Measurements from ENCODE around the gene A2ML1.

Gene A2ML1

GRCh38 chr12:8871068-8871467 is 48.6 kb downstream of the A2ML1 start:
- H3K36me3 ChIP-seq (ENCODE audit: low read depth), result no peaks in the 10 kb centered on the region
- no peak for DNase-seq (ENCODE audit: low spot score)
- no peak for ATAC-seq (ENCODE audit: low read depth)
- no peak overlapping the region for H3K4me3 ChIP-seq (ENCODE audit: severe bottlenecking)
- TF ChIP-seq, protein P1, sequence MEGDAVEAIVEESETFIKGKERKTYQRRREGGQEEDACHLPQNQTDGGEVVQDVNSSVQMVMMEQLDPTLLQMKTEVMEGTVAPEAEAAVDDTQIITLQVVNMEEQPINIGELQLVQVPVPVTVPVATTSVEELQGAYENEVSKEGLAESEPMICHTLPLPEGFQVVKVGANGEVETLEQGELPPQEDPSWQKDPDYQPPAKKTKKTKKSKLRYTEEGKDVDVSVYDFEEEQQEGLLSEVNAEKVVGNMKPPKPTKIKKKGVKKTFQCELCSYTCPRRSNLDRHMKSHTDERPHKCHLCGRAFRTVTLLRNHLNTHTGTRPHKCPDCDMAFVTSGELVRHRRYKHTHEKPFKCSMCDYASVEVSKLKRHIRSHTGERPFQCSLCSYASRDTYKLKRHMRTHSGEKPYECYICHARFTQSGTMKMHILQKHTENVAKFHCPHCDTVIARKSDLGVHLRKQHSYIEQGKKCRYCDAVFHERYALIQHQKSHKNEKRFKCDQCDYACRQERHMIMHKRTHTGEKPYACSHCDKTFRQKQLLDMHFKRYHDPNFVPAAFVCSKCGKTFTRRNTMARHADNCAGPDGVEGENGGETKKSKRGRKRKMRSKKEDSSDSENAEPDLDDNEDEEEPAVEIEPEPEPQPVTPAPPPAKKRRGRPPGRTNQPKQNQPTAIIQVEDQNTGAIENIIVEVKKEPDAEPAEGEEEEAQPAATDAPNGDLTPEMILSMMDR (IDR thresholded peaks at IDR 0.05; ENCODE audit: poor library complexity, severe bottlenecking), result no peak
- no peaks in the 10 kb centered on the region for H3K4me1 ChIP-seq (ENCODE audit: insufficient read depth, poor library complexity, severe bottlenecking)
- no peaks in the 10 kb centered on the region for H3K27me3 ChIP-seq (ENCODE audit: insufficient read depth, poor library complexity, severe bottlenecking)
- no peaks in the 10 kb centered on the region for H3K9me3 ChIP-seq (ENCODE audit: severe bottlenecking)
- H3K27ac ChIP-seq (ENCODE audit: poor library complexity, severe bottlenecking), result no peak overlapping the region

- Histone ChIP-seq H3K27me3 (ENCODE audit: insufficient read depth, poor library complexity, severe bottlenecking) (no peaks in the 10 kb centered on the region), H3K4me1 (ENCODE audit: insufficient read depth, poor library complexity, severe bottlenecking) (no peaks in the 10 kb centered on the region), H3K27ac (ENCODE audit: poor library complexity, severe bottlenecking) (no peak overlapping the region), H3K36me3 (ENCODE audit: low read depth) (no peaks in the 10 kb centered on the region), H3K4me3 (ENCODE audit: severe bottlenecking) (no peak overlapping the region), H3K9me3 (ENCODE audit: severe bottlenecking) (no peaks in the 10 kb centered on the region)
- TF ChIP-seq, protein P1 (IDR thresholded peaks at IDR 0.05; ENCODE audit: poor library complexity, severe bottlenecking), result no peak
- DNase-seq (ENCODE audit: low spot score), result no peak
- no peak for ATAC-seq (ENCODE audit: low read depth)
These were observed 54.5 kb downstream of the A2ML1 start for GRCh38 chr12:8876887-8877286.

DNA sequence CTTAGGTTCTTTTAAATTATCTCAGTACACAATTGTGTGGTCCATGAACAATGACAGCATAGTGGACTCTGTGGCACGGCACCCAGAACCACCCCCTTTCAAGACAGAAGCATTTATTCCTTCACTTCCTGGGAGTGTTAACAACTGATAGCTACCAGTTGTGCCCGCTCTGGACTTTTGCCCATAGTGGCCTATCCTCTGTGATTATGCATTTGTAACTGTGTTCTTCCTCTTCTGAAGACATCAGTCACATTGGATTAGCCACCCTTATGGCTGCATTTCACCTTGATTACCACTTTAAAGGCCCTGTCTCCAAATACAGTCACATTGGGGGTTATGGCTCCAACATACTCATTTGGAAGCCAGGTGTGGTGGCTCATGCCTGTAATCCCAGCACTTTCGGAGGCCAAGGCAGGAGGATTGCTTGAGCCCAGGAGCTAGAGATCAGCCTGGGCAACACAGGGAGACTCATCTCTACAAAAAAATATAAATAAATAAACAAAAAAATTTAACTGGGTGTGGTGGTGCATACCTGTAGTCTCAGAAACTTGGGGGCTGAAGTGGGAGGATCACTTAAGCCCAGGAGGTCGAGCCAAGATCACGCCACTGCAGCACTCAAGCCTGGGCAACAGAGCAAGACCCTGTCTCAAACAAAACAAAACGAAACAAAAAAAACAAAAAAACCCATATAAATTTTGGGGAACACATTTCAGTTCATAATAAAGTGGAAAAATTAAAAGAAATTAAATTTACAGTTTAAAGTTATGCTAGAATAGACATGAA is 64.3 kb downstream of the A2ML1 start:
- DNase-seq (ENCODE audit: low spot score) (no peak), ATAC-seq (ENCODE audit: low read depth) (no peak)
- H3K27me3 ChIP-seq (ENCODE audit: insufficient read depth, poor library complexity, severe bottlenecking), result no peaks in the 10 kb centered on the region
- H3K27ac ChIP-seq (ENCODE audit: poor library complexity, severe bottlenecking), result no peak overlapping the region
- no peaks in the 10 kb centered on the region for H3K4me1 ChIP-seq (ENCODE audit: insufficient read depth, poor library complexity, severe bottlenecking)
- no peaks in the 10 kb centered on the region for H3K9me3 ChIP-seq (ENCODE audit: severe bottlenecking)
- TF ChIP-seq, protein P1 (IDR thresholded peaks at IDR 0.05; ENCODE audit: poor library complexity, severe bottlenecking), result no peak
- H3K36me3 ChIP-seq (ENCODE audit: low read depth), result no peaks in the 10 kb centered on the region
- no peak overlapping the region for H3K4me3 ChIP-seq (ENCODE audit: severe bottlenecking)

DNA sequence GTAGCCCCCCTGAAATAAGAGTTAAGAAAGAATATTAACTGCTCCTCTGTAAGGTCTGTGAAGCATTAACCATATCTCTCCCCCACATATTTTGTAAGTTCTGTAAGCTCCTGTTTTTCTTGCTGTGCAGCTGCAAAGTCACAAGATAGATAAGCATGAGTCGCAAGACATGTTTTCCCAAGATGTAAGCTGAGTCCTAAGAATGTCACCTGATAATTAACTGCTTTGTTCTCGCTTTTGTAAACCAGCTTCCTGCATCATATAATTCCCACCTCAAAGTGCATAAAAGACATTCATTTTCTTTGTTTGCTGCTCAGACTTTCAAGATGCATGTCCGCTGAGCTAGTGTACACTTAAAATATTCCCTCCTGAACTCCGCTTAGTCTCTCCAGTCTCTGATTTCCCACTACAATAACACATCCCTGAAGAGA is 64.9 kb downstream of the A2ML1 start:
- no peaks in the 10 kb centered on the region for H3K27me3 ChIP-seq (ENCODE audit: insufficient read depth, poor library complexity, severe bottlenecking)
- TF ChIP-seq, protein P1 (IDR thresholded peaks at IDR 0.05; ENCODE audit: poor library complexity, severe bottlenecking), result no peak
- DNase-seq (ENCODE audit: low spot score), result no peak
- no peaks in the 10 kb centered on the region for H3K4me1 ChIP-seq (ENCODE audit: insufficient read depth, poor library complexity, severe bottlenecking)
- no peak for ATAC-seq (ENCODE audit: low read depth)
- H3K36me3 ChIP-seq (ENCODE audit: low read depth), result no peaks in the 10 kb centered on the region
- H3K27ac ChIP-seq (ENCODE audit: poor library complexity, severe bottlenecking), result no peak overlapping the region
- H3K4me3 ChIP-seq (ENCODE audit: severe bottlenecking), result no peak overlapping the region
- no peaks in the 10 kb centered on the region for H3K9me3 ChIP-seq (ENCODE audit: severe bottlenecking)
